PFSK-1 (cell line): ENCODE data around the gene MRPS10.

Experiments
- POLR2AphosphoS5 ChIP-seq: IDR thresholded peaks from 2 replicates; pipeline ENCODE4 v1.6.1; 2012; ENCODE audit warnings: low read depth, mild to moderate bottlenecking, control low read depth, low read length, moderate library complexity
- TAF1 ChIP-seq: IDR thresholded peaks from 2 replicates; pipeline ENCODE4 v1.6.1; 2012; ENCODE audit warnings: low read length, control low read depth, borderline replicate concordance; ENCODE audit not compliant: insufficient read depth
- TF ChIP-seq, protein P1 (sequence below), 2 experiments: IDR thresholded peaks; 2 replicates each; pipeline versions ENCODE4 v1.6.1 to v1.8.0; 2011 to 2012; ENCODE audit warnings: low read depth in 2 of 2, low read length in 2 of 2, control low read depth in 1 of 2, inconsistent platforms in 1 of 2, mild to moderate bottlenecking in 1 of 2, moderate library complexity in 1 of 2; ENCODE audit not compliant: insufficient read depth in 1 of 2

DNA sequence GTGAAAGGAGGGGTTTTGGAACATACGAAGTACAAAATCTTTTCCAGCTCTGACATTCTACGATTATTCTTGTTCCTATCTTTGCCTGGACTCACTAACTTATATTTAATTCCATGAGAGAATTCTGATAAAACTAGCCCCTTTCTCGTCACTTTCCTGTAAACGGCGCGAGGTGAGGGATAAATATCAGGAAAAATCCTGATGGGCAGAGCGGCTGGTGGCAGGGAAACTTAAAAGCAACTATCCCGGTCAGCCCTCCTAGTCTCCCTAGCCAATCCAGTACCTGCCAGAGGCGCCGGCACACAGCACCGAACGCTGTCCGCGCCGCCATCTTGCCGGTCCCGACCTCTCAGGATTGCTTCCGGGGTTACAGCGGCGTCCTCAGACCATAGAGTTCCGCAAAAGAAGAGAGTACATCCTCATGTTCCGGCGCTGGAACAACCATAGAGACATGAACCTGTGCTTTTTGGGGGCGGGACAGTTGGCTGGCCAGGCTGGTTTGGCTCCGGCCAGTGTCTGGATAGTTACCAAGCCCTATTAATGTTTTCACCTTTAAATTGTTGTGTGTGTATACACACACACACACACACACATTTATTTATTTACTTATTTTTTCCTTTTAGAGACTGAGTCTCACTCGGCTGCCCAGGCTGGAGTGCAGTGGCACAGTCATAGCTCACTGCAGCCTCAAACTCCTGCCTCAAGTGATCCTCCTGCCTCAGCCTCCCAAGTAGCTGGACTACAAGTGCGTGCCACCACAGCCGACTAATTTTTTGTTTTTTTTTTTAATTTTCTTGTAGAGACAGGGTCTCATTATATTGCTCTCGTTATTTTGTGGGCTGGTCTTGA lies at the start of gene MRPS10:
- TF ChIP-seq, protein P1, sequence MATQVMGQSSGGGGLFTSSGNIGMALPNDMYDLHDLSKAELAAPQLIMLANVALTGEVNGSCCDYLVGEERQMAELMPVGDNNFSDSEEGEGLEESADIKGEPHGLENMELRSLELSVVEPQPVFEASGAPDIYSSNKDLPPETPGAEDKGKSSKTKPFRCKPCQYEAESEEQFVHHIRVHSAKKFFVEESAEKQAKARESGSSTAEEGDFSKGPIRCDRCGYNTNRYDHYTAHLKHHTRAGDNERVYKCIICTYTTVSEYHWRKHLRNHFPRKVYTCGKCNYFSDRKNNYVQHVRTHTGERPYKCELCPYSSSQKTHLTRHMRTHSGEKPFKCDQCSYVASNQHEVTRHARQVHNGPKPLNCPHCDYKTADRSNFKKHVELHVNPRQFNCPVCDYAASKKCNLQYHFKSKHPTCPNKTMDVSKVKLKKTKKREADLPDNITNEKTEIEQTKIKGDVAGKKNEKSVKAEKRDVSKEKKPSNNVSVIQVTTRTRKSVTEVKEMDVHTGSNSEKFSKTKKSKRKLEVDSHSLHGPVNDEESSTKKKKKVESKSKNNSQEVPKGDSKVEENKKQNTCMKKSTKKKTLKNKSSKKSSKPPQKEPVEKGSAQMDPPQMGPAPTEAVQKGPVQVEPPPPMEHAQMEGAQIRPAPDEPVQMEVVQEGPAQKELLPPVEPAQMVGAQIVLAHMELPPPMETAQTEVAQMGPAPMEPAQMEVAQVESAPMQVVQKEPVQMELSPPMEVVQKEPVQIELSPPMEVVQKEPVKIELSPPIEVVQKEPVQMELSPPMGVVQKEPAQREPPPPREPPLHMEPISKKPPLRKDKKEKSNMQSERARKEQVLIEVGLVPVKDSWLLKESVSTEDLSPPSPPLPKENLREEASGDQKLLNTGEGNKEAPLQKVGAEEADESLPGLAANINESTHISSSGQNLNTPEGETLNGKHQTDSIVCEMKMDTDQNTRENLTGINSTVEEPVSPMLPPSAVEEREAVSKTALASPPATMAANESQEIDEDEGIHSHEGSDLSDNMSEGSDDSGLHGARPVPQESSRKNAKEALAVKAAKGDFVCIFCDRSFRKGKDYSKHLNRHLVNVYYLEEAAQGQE (IDR thresholded peaks at IDR 0.05; ENCODE audit: insufficient read depth in 1 of 2, low read depth in 2 of 2, low read length in 2 of 2), result peak; percentile 63 to 77; a peak in 3 of 4 replicates
- TF ChIP-seq POLR2AphosphoS5 (peak; percentile 98), TAF1 (peak; percentile 100)
